Measurements from ENCODE around the gene XCR1. TPM values are rescaled to one million over a fixed set of nuclear protein-coding genes. Genes with fewer than 3 reads are reported as not detected.

XCR1 gene
- total and polyA plus RNA-seq, 2 experiments from 2014 or later: not detected

Other genes with a start within 250 kb of the XCR1 start
- 0.14 TPM in 1 of 2 replicates, not detected in the other for gene SLC6A20, start 230.9 kb downstream of the XCR1 start, total RNA-seq (2014; rRNA removed; shearing (Covaris generic))
- gene SLC6A20, start 230.9 kb downstream of the XCR1 start, polyA plus RNA-seq (2016; fragmentation: Nextera tagmentation; extraction: Ambion mirVana): 0.05 TPM in 1 of 2 replicates, not detected in the other
- gene LZTFL1, start 185.4 kb downstream of the XCR1 start, total RNA-seq (2014; rRNA removed; shearing (Covaris generic)): 11.6 and 13.9 TPM in 2 replicates
- 3.6 and 6.3 TPM in 2 replicates for gene LZTFL1, start 185.4 kb downstream of the XCR1 start, polyA plus RNA-seq (2016; fragmentation: Nextera tagmentation; extraction: Ambion mirVana)
- gene CCR9, start 140.9 kb downstream of the XCR1 start, total RNA-seq (2014; rRNA removed; shearing (Covaris generic)): not detected in 2 replicates
- gene CCR9, start 140.9 kb downstream of the XCR1 start, polyA plus RNA-seq (2016; fragmentation: Nextera tagmentation; extraction: Ambion mirVana): not detected in 2 replicates
- not detected in 2 replicates for gene CXCR6, start 84.0 kb downstream of the XCR1 start, total RNA-seq (2014; rRNA removed; shearing (Covaris generic))
- gene CXCR6, start 84.0 kb downstream of the XCR1 start, polyA plus RNA-seq (2016; fragmentation: Nextera tagmentation; extraction: Ambion mirVana): 0.10 and 0.24 TPM in 2 replicates
- gene FYCO1, start 31.7 kb downstream of the XCR1 start, total RNA-seq (2014; rRNA removed; shearing (Covaris generic)): 17.2 and 19.1 TPM in 2 replicates
- 3.8 and 4.5 TPM in 2 replicates for gene FYCO1, start 31.7 kb downstream of the XCR1 start, polyA plus RNA-seq (2016; fragmentation: Nextera tagmentation; extraction: Ambion mirVana)
- gene CCR1, start 180.8 kb upstream of the XCR1 start, total RNA-seq (2014; rRNA removed; shearing (Covaris generic)): not detected in 2 replicates
- 0.12 TPM in 1 of 2 replicates, not detected in the other for gene CCR1, start 180.8 kb upstream of the XCR1 start, polyA plus RNA-seq (2016; fragmentation: Nextera tagmentation; extraction: Ambion mirVana)
- not detected in 2 replicates for gene CCR3, start 215.0 kb upstream of the XCR1 start, total RNA-seq (2014; rRNA removed; shearing (Covaris generic))
- not detected in 2 replicates for gene CCR3, start 215.0 kb upstream of the XCR1 start, polyA plus RNA-seq (2016; fragmentation: Nextera tagmentation; extraction: Ambion mirVana)